Measurements from ENCODE around the gene CCDC159.
A peak's percentile ranks its signal among the peaks of the same experiment; 100 is the strongest.

CCDC159 gene

GRCh38 chr19:11374433-11375142 lies 28.3 kb downstream of the CCDC159 start, which contains the start of gene SWSAP1 (continued):
- TF ChIP-seq SALL2 (tag by site-specific recombination; IDR thresholded peaks at IDR 0.05; ENCODE audit: borderline replicate concordance) (no peak), ZNF658 (tag by site-specific recombination; IDR thresholded peaks at IDR 0.05) (no peak), ZNF660 (tag by site-specific recombination; IDR thresholded peaks at IDR 0.05) (peak; percentile 45; the same call in 1 of the 2 replicates), ZNF830 (tag by site-specific recombination; IDR thresholded peaks at IDR 0.05; ENCODE audit: low read depth) (no peak), ZNF133 (tag by site-specific recombination; IDR thresholded peaks at IDR 0.05) (no peak)

DNA sequence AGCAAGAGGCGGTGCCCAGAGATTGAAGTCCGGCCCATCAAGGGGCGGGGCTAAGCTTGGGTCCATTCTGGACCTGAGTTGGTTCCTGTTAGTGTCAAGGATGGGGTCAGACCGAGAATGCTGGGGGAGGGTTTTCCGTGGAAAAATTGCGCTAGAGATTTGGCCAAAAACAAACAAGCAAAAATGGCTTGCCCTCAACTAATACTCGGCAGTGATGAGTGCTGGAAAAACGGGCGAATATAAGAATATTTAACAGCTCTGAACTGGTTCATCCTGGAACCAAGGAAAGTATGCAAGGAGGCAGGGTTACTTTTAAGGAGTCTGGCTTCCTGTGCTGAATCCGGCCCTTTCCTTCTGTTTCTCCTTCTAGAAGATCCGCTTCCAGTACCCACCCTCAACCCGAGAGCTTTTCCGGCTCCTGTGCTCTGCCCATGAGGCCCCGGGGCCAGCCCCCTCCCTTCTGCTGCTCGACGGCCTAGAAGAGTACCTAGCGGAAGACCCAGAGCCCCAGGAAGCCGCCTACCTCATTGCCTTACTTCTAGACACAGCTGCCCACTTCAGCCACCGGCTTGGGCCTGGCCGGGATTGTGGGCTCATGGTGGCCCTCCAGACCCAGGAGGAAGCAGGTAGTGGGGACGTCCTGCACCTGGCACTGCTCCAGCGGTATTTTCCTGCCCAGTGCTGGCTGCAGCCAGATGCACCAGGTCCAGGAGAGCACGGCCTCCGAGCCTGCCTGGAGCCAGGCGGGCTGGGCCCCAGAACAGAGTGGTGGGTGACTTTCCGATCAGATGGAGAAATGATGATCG lies 29.0 kb downstream of the CCDC159 start:
- ChIA-PET CTCF (interaction anchor here (0.6 to 2.0 kb wide), 10 partner anchors 8 to 250 kb away, joined by 3 to 9 read pairs (median 3); no protein-coding TSS in a partner anchor), POLR2A (interaction anchor here (0.5 to 2.3 kb wide), 26 partner anchors 8 to 957 kb away, joined by 3 to 36 read pairs (median 5); partner anchors contain the start of genes CCDC159, ELOF1, EPOR and ODAD3)
- Histone ChIP-seq H3K9me3 (ENCODE audit: control insufficient read depth, insufficient read depth, low read depth, low read length) (no peaks in the 10 kb centered on the region), H3K4me1 (ENCODE audit: control insufficient read depth, insufficient read depth, low read length) (peaks cover 4% of the 10 kb centered on the region; the same call in 1 of the 2 replicates), H3K27ac (ENCODE audit: extremely low read depth, low read depth, low read length) (peak overlapping the region; percentile 7; the same call in 1 of the 2 replicates), H3K4me3 (ENCODE audit: low read depth, low read length) (peak overlapping the region; percentile 33), H3K36me3 (ENCODE audit: control insufficient read depth in 2 of 2, insufficient read depth in 1 of 2, low read length in 2 of 2) (peaks cover 0 to 21% of the 10 kb centered on the region in 2 experiments; a peak in 2 of 3 replicates)
- TF ChIP-seq ZNF600 (tag by site-specific recombination; IDR thresholded peaks at IDR 0.05) (peak; percentile 31; the same call in 1 of the 2 replicates), SCRT1 (tag by site-specific recombination; IDR thresholded peaks at IDR 0.05; ENCODE audit: borderline replicate concordance) (no peak), ZBTB26 (tag by site-specific recombination; optimal IDR thresholded peaks at IDR 0.05) (peak; percentile 1), ZNF76 (tag by site-specific recombination; IDR thresholded peaks at IDR 0.05; ENCODE audit: borderline replicate concordance, low read depth) (peak; percentile 56), ZNF302 (tag by site-specific recombination; IDR thresholded peaks at IDR 0.05; ENCODE audit: low read depth) (no peak), ZNF341 (tag by site-specific recombination; IDR thresholded peaks at IDR 0.05; ENCODE audit: low read depth) (0 out of 2 replicates have a peak, but pooled peaks have one; percentile 28), ZBTB21 (tag by site-specific recombination; IDR thresholded peaks at IDR 0.05) (0 out of 2 replicates have a peak, but pooled peaks have one; percentile 16), REST (tag by site-specific recombination; IDR thresholded peaks at IDR 0.05) (0 out of 2 replicates have a peak, but pooled peaks have one; percentile 22), ZNF335 (tag by site-specific recombination; conservative IDR thresholded peaks at IDR 0.05) (peak; percentile 96), ZNF394 (tag by site-specific recombination; IDR thresholded peaks at IDR 0.05; ENCODE audit: borderline replicate concordance) (no peak), ZNF660 (tag by site-specific recombination; IDR thresholded peaks at IDR 0.05) (peak; percentile 71; the same call in 1 of the 2 replicates), ZNF624 (tag by site-specific recombination; IDR thresholded peaks at IDR 0.05) (no peak), ZNF324 (tag by site-specific recombination; IDR thresholded peaks at IDR 0.05) (0 out of 2 replicates have a peak, but pooled peaks have one; percentile 35)
- TF ChIP-seq, protein P1, sequence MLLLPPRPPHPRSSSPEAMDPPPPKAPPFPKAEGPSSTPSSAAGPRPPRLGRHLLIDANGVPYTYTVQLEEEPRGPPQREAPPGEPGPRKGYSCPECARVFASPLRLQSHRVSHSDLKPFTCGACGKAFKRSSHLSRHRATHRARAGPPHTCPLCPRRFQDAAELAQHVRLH (tag by site-specific recombination; IDR thresholded peaks at IDR 0.05): peak; percentile 45; the same call in 1 of the 2 replicates
- TF ChIP-seq, protein P2, sequence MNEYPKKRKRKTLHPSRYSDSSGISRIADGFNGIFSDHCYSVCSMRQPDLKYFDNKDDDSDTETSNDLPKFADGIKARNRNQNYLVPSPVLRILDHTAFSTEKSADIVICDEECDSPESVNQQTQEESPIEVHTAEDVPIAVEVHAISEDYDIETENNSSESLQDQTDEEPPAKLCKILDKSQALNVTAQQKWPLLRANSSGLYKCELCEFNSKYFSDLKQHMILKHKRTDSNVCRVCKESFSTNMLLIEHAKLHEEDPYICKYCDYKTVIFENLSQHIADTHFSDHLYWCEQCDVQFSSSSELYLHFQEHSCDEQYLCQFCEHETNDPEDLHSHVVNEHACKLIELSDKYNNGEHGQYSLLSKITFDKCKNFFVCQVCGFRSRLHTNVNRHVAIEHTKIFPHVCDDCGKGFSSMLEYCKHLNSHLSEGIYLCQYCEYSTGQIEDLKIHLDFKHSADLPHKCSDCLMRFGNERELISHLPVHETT (tag by site-specific recombination; IDR thresholded peaks at IDR 0.05): 0 out of 2 replicates have a peak, but pooled peaks have one; percentile 57
- TF ChIP-seq, protein P3, sequence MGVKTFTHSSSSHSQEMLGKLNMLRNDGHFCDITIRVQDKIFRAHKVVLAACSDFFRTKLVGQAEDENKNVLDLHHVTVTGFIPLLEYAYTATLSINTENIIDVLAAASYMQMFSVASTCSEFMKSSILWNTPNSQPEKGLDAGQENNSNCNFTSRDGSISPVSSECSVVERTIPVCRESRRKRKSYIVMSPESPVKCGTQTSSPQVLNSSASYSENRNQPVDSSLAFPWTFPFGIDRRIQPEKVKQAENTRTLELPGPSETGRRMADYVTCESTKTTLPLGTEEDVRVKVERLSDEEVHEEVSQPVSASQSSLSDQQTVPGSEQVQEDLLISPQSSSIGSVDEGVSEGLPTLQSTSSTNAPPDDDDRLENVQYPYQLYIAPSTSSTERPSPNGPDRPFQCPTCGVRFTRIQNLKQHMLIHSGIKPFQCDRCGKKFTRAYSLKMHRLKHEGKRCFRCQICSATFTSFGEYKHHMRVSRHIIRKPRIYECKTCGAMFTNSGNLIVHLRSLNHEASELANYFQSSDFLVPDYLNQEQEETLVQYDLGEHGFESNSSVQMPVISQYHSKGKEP (tag by site-specific recombination; IDR thresholded peaks at IDR 0.05): no peak
- TF ChIP-seq, protein P4, sequence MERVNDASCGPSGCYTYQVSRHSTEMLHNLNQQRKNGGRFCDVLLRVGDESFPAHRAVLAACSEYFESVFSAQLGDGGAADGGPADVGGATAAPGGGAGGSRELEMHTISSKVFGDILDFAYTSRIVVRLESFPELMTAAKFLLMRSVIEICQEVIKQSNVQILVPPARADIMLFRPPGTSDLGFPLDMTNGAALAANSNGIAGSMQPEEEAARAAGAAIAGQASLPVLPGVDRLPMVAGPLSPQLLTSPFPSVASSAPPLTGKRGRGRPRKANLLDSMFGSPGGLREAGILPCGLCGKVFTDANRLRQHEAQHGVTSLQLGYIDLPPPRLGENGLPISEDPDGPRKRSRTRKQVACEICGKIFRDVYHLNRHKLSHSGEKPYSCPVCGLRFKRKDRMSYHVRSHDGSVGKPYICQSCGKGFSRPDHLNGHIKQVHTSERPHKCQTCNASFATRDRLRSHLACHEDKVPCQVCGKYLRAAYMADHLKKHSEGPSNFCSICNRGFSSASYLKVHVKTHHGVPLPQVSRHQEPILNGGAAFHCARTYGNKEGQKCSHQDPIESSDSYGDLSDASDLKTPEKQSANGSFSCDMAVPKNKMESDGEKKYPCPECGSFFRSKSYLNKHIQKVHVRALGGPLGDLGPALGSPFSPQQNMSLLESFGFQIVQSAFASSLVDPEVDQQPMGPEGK (tag by site-specific recombination; IDR thresholded peaks at IDR 0.05): peak; percentile 50
